ENCODE results near the gene CDK17. TPM values are rescaled to one million over a fixed set of nuclear protein-coding genes. Genes with fewer than 3 reads are reported as not detected.

The CDK17 gene
- total and polyA plus RNA-seq, 2 of the 8 experiments (the other 6 are each of a cell fraction or from before 2014, with no cell fraction given), result 5.8 to 20.0 TPM

DNA sequence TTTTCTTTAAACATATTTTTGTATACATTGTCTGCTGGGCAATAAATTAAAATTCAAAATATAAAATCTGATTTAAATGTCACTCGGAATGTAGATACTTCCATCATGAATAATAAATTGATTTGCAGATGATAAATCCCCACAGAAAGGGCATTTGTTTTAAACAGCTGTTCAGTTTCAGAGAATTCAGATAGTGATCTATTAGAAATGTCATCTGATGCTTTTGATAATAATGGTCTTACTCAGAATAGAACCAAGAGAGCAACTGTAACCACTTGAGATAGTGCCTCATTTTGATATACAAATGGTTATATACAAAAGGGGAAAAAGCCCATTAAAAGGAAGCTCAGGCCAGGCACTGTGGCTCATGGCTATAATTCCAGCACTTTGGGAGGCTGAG is 43.4 kb downstream of the CDK17 start (continued):
- TF ChIP-seq POU5F1 (IDR thresholded peaks at IDR 0.05; ENCODE audit: low read depth, low read length) (no peak), RNF2 (IDR thresholded peaks at IDR 0.05; ENCODE audit: borderline replicate concordance, low read depth, low read length, missing control alignments, poor library complexity, severe bottlenecking) (no peak), ASH2L (IDR thresholded peaks at IDR 0.05; ENCODE audit: low read length) (no peak), SP4 (IDR thresholded peaks at IDR 0.05; ENCODE audit: low read length) (no peak), SAP30 (IDR thresholded peaks at IDR 0.05; ENCODE audit: insufficient read depth, insufficient replicate concordance, low read length) (no peak)
